22Rv1 (cell line): ENCODE measurements around the gene RNF213.

Source experiments
- H3K27ac ChIP-seq: fragments of 450-650 bp; 2 replicates; pipeline ENCODE4 v1.5.1; 2017
- ZFX ChIP-seq: fragments of 450-650 bp; IDR thresholded peaks from 2 replicates; pipeline ENCODE4 v1.6.1; 2017; ENCODE audit warnings: antibody characterized with exemption, borderline replicate concordance
- TF ChIP-seq, protein P1 (sequence below): fragments of 450-650 bp; IDR thresholded peaks from 2 replicates; pipeline ENCODE4 v1.5.1; 2017; ENCODE audit warnings: mild to moderate bottlenecking

RNF213 gene

DNA sequence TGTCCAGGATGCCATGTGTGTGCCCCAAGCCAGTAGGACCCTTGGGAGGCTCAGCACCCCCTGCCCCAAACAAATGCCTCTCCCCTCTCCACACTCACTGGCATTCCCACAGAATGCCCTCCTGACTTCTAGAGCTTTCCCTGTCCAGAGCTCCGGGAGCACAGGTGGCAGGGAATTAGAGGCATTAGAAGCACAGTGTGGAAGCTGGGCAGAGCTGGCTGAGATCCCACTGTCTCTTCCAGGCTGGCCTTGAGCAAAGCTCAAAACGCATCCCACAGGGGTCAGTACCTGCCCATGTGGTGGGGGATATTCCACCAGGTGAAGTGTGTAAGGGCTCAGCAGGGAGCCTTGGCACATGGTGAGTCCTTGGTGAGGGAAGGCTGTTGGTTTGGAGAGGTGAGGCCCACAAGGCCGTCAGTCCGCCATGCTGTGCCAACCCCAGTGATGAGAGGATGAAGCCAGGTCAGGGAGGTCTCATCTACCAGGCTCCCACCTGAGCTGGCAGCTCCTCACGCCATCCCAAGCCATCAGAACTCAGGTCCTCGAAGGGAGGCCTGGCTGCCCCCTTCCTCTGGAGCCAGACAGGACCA, 172.4 kb downstream of the RNF213 start:
- TF ChIP-seq ZFX = no peak
- TF ChIP-seq, protein P1, sequence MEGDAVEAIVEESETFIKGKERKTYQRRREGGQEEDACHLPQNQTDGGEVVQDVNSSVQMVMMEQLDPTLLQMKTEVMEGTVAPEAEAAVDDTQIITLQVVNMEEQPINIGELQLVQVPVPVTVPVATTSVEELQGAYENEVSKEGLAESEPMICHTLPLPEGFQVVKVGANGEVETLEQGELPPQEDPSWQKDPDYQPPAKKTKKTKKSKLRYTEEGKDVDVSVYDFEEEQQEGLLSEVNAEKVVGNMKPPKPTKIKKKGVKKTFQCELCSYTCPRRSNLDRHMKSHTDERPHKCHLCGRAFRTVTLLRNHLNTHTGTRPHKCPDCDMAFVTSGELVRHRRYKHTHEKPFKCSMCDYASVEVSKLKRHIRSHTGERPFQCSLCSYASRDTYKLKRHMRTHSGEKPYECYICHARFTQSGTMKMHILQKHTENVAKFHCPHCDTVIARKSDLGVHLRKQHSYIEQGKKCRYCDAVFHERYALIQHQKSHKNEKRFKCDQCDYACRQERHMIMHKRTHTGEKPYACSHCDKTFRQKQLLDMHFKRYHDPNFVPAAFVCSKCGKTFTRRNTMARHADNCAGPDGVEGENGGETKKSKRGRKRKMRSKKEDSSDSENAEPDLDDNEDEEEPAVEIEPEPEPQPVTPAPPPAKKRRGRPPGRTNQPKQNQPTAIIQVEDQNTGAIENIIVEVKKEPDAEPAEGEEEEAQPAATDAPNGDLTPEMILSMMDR = no peak
- H3K27ac ChIP-seq = no peak overlapping the region

DNA sequence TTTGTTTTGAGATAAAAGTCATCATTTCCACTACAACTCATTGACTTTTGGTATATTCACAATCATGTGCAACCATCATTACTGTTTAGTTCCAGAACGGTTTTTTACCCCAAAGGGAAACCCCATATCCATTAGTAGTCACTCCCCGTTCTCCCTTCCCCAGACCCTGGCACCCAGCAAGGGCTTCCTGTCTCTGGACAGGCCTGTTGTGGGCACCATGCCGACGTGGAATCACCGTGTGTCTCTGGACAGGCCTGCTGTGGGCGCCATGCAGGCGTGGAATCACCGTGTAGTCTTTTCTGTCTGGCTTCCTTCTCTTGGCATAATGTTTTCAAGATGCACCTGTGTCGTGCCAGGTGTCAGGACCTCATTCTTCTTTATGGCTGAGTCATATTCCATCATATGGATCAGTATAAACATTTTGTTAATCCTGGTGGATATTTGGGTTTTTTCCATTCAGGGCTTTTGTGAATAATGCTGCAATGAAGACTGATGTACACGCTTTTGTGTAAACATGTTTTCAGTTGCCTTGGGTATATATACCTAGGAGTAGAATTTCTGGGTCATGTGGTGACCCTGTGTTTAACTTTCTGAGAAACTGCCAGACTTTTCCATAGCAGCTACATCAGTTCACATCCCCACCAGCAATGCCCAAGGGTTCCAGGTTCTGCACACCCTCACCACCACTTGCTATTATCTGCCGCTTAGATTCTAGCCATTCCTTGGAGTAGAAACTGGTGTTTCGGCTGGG, 173.4 kb downstream of the RNF213 start:
- no peak overlapping the region for H3K27ac ChIP-seq
- TF ChIP-seq ZFX = no peak
- TF ChIP-seq, protein P1 = no peak

DNA sequence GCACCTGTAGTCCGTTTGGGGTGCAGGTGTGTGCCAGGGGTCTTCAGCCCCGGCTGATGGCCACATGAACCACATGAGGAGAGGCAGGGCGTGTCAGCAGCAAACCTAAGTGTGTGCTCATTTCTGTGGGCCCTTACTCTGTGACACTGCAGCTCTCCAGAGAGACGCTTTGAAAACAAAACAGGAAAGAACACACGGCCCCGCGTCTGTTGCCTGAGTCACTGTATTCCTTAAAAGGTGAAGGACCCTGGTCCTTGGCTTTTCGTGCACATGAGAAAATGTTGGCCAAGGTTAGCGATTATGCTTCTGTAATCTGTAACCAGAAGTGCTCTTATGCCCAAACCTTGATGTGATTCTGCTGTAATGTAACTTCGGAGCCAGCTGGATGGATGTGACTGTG, 176.9 kb downstream of the RNF213 start:
- TF ChIP-seq, protein P1 = no peak
- TF ChIP-seq ZFX = no peak
- H3K27ac ChIP-seq = no peak overlapping the region

DNA sequence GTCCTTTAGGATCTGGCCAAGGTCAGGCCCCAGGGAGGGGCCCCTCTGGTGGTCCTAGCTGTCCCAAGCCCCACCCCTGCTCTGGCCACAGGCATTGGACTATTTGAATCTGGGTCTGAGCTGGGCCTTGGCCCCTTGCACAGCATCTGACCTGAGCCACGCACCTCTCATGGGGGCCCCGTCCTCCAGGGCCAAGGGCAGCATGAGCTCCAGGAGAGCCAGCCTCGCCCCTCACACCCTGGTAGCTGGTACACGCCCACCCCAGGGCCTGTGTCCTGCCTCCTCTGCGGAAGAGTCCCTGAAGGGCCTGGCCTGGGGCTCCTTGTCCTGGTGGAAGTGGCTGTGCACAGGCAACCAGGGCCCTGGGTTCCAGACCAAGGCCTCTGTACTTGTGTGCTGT, 178.2 kb downstream of the RNF213 start:
- H3K27ac ChIP-seq = no peak overlapping the region
- TF ChIP-seq ZFX = no peak
- TF ChIP-seq, protein P1 = no peak

DNA sequence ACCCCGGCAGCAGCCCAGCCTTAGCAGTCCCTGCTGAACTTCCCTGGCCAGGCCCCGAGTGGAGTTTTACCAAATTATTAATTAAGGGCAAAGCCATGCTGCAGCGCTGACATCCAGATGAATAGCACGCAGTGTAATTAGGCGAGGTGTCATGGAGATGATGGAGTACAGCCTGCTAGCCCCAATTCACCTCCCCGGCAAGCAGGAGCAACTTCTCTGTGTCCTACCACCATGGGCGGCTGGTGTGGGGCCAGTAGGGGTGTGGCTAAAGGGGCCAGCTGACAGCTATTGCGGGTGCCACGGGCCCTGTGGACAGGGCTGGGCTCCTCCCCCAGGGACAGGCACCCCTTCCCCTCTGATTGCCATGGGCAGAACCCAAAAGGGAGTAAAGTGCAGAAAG, 178.8 kb downstream of the RNF213 start:
- no peak for TF ChIP-seq ZFX
- TF ChIP-seq, protein P1 = no peak
- no peak overlapping the region for H3K27ac ChIP-seq

DNA sequence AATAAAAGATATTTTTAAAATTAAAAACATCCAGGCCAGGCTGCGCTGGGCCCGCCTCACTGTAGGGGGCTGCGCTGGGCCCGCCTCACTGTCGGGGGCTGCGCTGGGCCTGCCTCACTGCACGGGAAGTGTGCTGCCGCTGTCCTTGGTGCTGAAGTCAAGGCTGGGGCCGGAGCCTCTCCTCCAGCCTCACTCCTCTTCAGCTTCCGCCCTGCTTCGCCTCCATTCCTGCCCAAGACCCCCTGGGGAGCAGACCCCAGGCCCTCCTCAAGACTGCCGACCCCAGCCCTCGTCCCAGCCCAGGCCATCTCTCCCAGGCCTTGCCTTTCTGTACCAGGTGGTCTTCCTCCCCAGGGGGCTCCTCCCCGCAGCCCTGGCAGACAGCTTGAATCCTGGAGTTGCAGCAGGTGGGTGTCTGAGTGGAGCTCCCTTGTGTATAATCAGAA, 180.5 kb downstream of the RNF213 start:
- H3K27ac ChIP-seq = no peak overlapping the region
- TF ChIP-seq, protein P1 = no peak
- no peak for TF ChIP-seq ZFX

DNA sequence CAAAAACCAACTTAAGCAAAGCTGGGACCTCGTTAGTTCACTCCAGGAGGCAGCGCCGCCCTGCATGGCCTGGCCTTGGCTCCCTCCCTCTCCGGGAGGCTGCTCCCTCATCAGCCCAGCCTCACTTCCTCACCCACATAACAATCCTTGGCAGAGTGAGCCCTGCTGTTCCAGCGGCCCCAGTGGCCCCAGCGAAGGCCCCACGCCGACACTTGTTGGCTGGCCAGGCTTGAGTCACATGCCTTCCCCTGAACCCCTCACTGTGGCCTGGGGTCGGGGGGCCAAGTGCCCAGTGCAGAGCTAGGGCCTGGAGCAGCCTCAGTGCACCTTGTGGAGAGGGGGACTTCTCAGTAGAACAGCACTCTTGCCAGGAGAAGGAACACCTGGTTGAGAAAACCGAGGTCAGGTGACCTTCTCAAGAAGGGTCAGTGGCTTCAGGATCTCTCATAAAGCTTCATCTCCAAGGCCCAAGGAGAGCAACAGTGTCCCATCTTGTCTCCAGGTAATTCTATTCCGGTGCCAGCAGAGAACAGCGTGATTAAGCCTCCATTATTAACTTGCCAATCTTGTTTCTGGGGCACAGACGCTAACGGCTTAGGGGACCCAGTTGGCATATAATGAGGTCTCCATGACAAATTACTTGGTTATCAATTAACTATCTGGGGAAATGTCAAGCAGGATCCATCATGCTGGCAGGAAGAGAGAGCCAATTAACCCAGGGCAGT, 181.1 kb downstream of the RNF213 start:
- no peak for TF ChIP-seq ZFX
- TF ChIP-seq, protein P1 = no peak

More for the DNA sequence above, 181.1 kb downstream of the RNF213 start:
- H3K27ac ChIP-seq = no peak overlapping the region
